Measurements from ENCODE around the gene CFAP99.

The CFAP99 gene

GRCh38 chr4:2389691-2390090 lies 29.1 kb upstream of the CFAP99 start:
- intact Hi-C loops (cut with DNase I): no loop called here
- peak in 2 of 10 donors; percentile 40 to 82 for DNase-seq

- DNase-seq: peak in 2 of 10 donors; percentile 24 to 71
- intact Hi-C loops (cut with DNase I): no loop called here
Observed at GRCh38 chr4:2390146-2390545, 28.6 kb upstream of the CFAP99 start.

- peak in 2 of 10 donors; percentile 47 to 65 for DNase-seq
- intact Hi-C loops (cut with DNase I): no loop called here
Observed at GRCh38 chr4:2390784-2391421, 27.9 kb upstream of the CFAP99 start.

GRCh38 chr4:2393353-2394270 lies 25.1 kb upstream of the CFAP99 start:
- DNase-seq: peak in 2 of 10 donors; percentile 73 to 85
- intact Hi-C loops (cut with DNase I): no loop called here

- peak in 2 of 10 donors; percentile 65 to 68 for DNase-seq
- intact Hi-C loops (cut with DNase I): no loop called here
Observed at GRCh38 chr4:2394528-2394927, 24.2 kb upstream of the CFAP99 start.

GRCh38 chr4:2395038-2395437 lies 23.7 kb upstream of the CFAP99 start:
- intact Hi-C loops (cut with DNase I): no loop called here
- DNase-seq: peak in 1 of 10 donors; percentile 27

- intact Hi-C loops (cut with DNase I): no loop called here
- peak in 3 of 10 donors; percentile 33 to 44 (median 40) for DNase-seq
Observed at GRCh38 chr4:2395584-2395983, 23.2 kb upstream of the CFAP99 start.

GRCh38 chr4:2396781-2397368 lies 21.9 kb upstream of the CFAP99 start:
- DNase-seq: peak in 2 of 10 donors; percentile 25 to 39
- intact Hi-C loops (cut with DNase I): no loop called here

- peak in 3 of 10 donors; percentile 18 to 82 (median 27) for DNase-seq
- intact Hi-C loops (cut with DNase I): no loop called here
Observed at GRCh38 chr4:2397596-2398379, 21.0 kb upstream of the CFAP99 start.

GRCh38 chr4:2399216-2399615 lies 19.5 kb upstream of the CFAP99 start:
- intact Hi-C loops (cut with DNase I): no loop called here
- DNase-seq: peak in 2 of 10 donors; percentile 47 to 63

- intact Hi-C loops (cut with DNase I): no loop called here
- DNase-seq: peak in 3 of 10 donors; percentile 25 to 70 (median 64)
Observed at GRCh38 chr4:2399631-2400190, 19.0 kb upstream of the CFAP99 start.

GRCh38 chr4:2400841-2401609 lies 17.7 kb upstream of the CFAP99 start:
- intact Hi-C loops (cut with DNase I): no loop called here
- DNase-seq: peak in 3 of 10 donors; percentile 49 to 72 (median 71)

GRCh38 chr4:2401610-2401983 lies 17.2 kb upstream of the CFAP99 start:
- DNase-seq: peak in 1 of 10 donors; percentile 70
- intact Hi-C loops (cut with DNase I): no loop called here

- intact Hi-C loops (cut with DNase I): no loop called here
- DNase-seq: peak; percentile 39 to 95 (median 74)
Observed at GRCh38 chr4:2402048-2402842, 16.5 kb upstream of the CFAP99 start.

GRCh38 chr4:2402941-2403340 lies 15.8 kb upstream of the CFAP99 start:
- DNase-seq: peak in 6 of 10 donors; percentile 33 to 79 (median 66)
- intact Hi-C loops (cut with DNase I): no loop called here

- intact Hi-C loops (cut with DNase I): no loop called here
- DNase-seq: peak in 1 of 10 donors; percentile 35
Observed at GRCh38 chr4:2406406-2406805, 12.3 kb upstream of the CFAP99 start.

GRCh38 chr4:2406920-2407319 lies 11.8 kb upstream of the CFAP99 start:
- peak in 2 of 10 donors; percentile 29 to 73 for DNase-seq
- intact Hi-C loops (cut with DNase I): no loop called here

- intact Hi-C loops (cut with DNase I): no loop called here
- DNase-seq: peak in 3 of 10 donors; percentile 50 to 59 (median 55)
Observed at GRCh38 chr4:2407991-2408342, 10.8 kb upstream of the CFAP99 start.

Measured in posterior cingulate gyrus (tissue), 11 donors.